Stimulated activated CD8-positive, alpha-beta memory T cell treated with anti-CD3 and anti-CD28 coated beads, Interleukin-7, amount 100 ng/mL, for 48 hours (primary cell): ENCODE data around the gene DACT2.

ENCODE experiments used
- DNase-seq, 2 donors: peaks; one replicate each; pipeline ENCODE4 v3.0.0-alpha.2; 2020; ENCODE audit warnings: low read depth in 1 of 2; ENCODE audit errors: extremely low read depth in 1 of 2

The DACT2 gene

GRCh38 chr6:168349718-168350210, 30.2 kb upstream of the DACT2 start:
- no peak for DNase-seq

- DNase-seq, result no peak
Observed at GRCh38 chr6:168348186-168348585, 28.6 kb upstream of the DACT2 start.

- no peak for DNase-seq
Observed at GRCh38 chr6:168347615-168348014, 28.0 kb upstream of the DACT2 start.

GRCh38 chr6:168347053-168347452, 27.5 kb upstream of the DACT2 start:
- no peak for DNase-seq

- no peak for DNase-seq
Observed at GRCh38 chr6:168345896-168346754, 26.5 kb upstream of the DACT2 start.

- DNase-seq, result no peak
Observed at GRCh38 chr6:168345266-168345665, 25.7 kb upstream of the DACT2 start.

- no peak for DNase-seq
Observed at GRCh38 chr6:168344338-168344737, 24.8 kb upstream of the DACT2 start.

- DNase-seq, result no peak
Observed at GRCh38 chr6:168343239-168344150, 23.9 kb upstream of the DACT2 start.

- no peak for DNase-seq
Observed at GRCh38 chr6:168342636-168343035, 23.1 kb upstream of the DACT2 start.

- no peak for DNase-seq
Observed at GRCh38 chr6:168341280-168341900, 21.8 kb upstream of the DACT2 start.

- DNase-seq, result no peak
Observed at GRCh38 chr6:168340819-168341218, 21.2 kb upstream of the DACT2 start.

GRCh38 chr6:168338777-168339176, 19.2 kb upstream of the DACT2 start:
- DNase-seq, result no peak

GRCh38 chr6:168336967-168337366, 17.4 kb upstream of the DACT2 start:
- no peak for DNase-seq

GRCh38 chr6:168333989-168334388, 14.4 kb upstream of the DACT2 start:
- no peak for DNase-seq

GRCh38 chr6:168333491-168333890, 13.9 kb upstream of the DACT2 start:
- DNase-seq, result no peak

- DNase-seq, result no peak
Observed at GRCh38 chr6:168333039-168333438, 13.5 kb upstream of the DACT2 start.

- DNase-seq, result no peak
Observed at GRCh38 chr6:168332020-168332419, 12.4 kb upstream of the DACT2 start.

GRCh38 chr6:168331058-168331457, 11.5 kb upstream of the DACT2 start:
- no peak for DNase-seq

- no peak for DNase-seq
Observed at GRCh38 chr6:168330403-168330802, 10.8 kb upstream of the DACT2 start.

GRCh38 chr6:168328086-168328485, 8.5 kb upstream of the DACT2 start:
- DNase-seq, result no peak
